HEK293 (cell line): Measurements from ENCODE around the gene FLNA.
"Not testable (repeated sequence)": the region's sequence is repeated elsewhere in the genome, so short reads cannot be mapped to it uniquely, and the experiment has no call there.

Experiments
- CTCF ChIA-PET: fragments of 350-600 bp; formaldehyde crosslinking; extraction: SDS; loops from one replicate; lab custom pipeline; 2021; ENCODE audit warnings: antibody characterized with exemption; lab: Yijun Ruan, JAX
- POLR2A ChIA-PET: fragments of 300-600 bp; formaldehyde crosslinking; extraction: SDS; loops from one replicate; lab custom pipeline; 2020; ENCODE audit warnings: antibody characterized with exemption, inconsistent platforms; lab: Yijun Ruan, JAX
- H3K27ac ChIP-seq: fragments of 200-500 bp; sonication (Bioruptor generic); 2 replicates; pipeline ENCODE4 v1.5.1; 2014; ENCODE audit warnings: low read depth, low read length, control low read depth, inconsistent platforms; ENCODE audit errors: extremely low read depth
- H3K36me3 ChIP-seq, 2 experiments: fragments of 200-500 bp in 1 of 2; sonication (Bioruptor generic) in 1 of 2; 1 replicate in 1 of 2; 2 replicates in 1 of 2; pipeline ENCODE4 v1.5.1; 2014 to 2017; ENCODE audit warnings: inconsistent platforms in 2 of 2, low read length in 2 of 2; ENCODE audit not compliant: control insufficient read depth in 2 of 2, insufficient read depth in 1 of 2
- H3K4me1 ChIP-seq: fragments of 200-500 bp; sonication (Bioruptor generic); 2 replicates; pipeline ENCODE4 v1.5.1; 2014; ENCODE audit warnings: mild to moderate bottlenecking, low read length, inconsistent platforms; ENCODE audit not compliant: control insufficient read depth, insufficient read depth
- H3K4me3 ChIP-seq: 2 replicates; pipeline ENCODE4 v1.5.1; 2011; ENCODE audit warnings: low read depth, mild to moderate bottlenecking, control low read depth, low read length, moderate library complexity
- H3K9me3 ChIP-seq: fragments of 200-500 bp; sonication (Bioruptor generic); 2 replicates; pipeline ENCODE4 v1.5.1; 2014; ENCODE audit warnings: low read depth, low read length, inconsistent platforms; ENCODE audit not compliant: control insufficient read depth, insufficient read depth
- EGR2 ChIP-seq: fragments of 450-650 bp; formaldehyde crosslinking; IDR thresholded peaks from 2 replicates; pipeline ENCODE4 v1.5.1; 2016; ENCODE audit warnings: low read depth, missing biosample characterization, missing genetic modification characterization
- ELK4 ChIP-seq: IDR thresholded peaks from 2 replicates; pipeline ENCODE4 v1.6.1; 2011; ENCODE audit warnings: mild to moderate bottlenecking, low read depth, low read length, borderline replicate concordance
- PRDM10 ChIP-seq: fragments of 450-650 bp; formaldehyde crosslinking; IDR thresholded peaks from 2 replicates; pipeline ENCODE4 v1.5.1; 2016; ENCODE audit warnings: missing biosample characterization, missing genetic modification characterization
- YY2 ChIP-seq: fragments of 450-650 bp; formaldehyde crosslinking; IDR thresholded peaks from 2 replicates; pipeline ENCODE4 v1.5.1; 2016; ENCODE audit warnings: missing biosample characterization, missing genetic modification characterization
- ZBTB26 ChIP-seq: fragments of 450-650 bp; formaldehyde crosslinking; optimal IDR thresholded peaks from 2 replicates; pipeline ENCODE3; 2016; ENCODE audit warnings: missing biosample characterization, mild to moderate bottlenecking, missing genetic modification characterization
- ZNF132 ChIP-seq: fragments of 450-650 bp; formaldehyde crosslinking; IDR thresholded peaks from 2 replicates; pipeline ENCODE4 v1.5.1; 2017; ENCODE audit warnings: missing biosample characterization, missing genetic modification characterization, borderline replicate concordance
- ZNF202 ChIP-seq: fragments of 450-650 bp; formaldehyde crosslinking; IDR thresholded peaks from 2 replicates; pipeline ENCODE4 v1.5.1; 2016; ENCODE audit warnings: missing biosample characterization, missing genetic modification characterization, borderline replicate concordance
- ZNF223 ChIP-seq: fragments of 450-650 bp; formaldehyde crosslinking; IDR thresholded peaks from 2 replicates; pipeline ENCODE4 v1.5.1; 2016; ENCODE audit warnings: missing biosample characterization, missing genetic modification characterization
- ZNF266 ChIP-seq: fragments of 450-650 bp; formaldehyde crosslinking; IDR thresholded peaks from 2 replicates; pipeline ENCODE4 v1.5.1; 2016; ENCODE audit warnings: missing biosample characterization, missing genetic modification characterization, low read depth
- ZNF341 ChIP-seq: fragments of 450-650 bp; formaldehyde crosslinking; IDR thresholded peaks from 2 replicates; pipeline ENCODE4; 2016; ENCODE audit warnings: low read depth, missing biosample characterization, missing genetic modification characterization
- ZNF623 ChIP-seq: fragments of 450-650 bp; formaldehyde crosslinking; IDR thresholded peaks from 2 replicates; pipeline ENCODE4 v1.5.1; 2016; ENCODE audit warnings: missing biosample characterization, missing genetic modification characterization

FLNA gene

GRCh38 chrX:154348114-154348531, 26.3 kb downstream of the FLNA start (continued):
- TF ChIP-seq ZNF132 (tag by site-specific recombination) (no peak), ZNF202 (tag by site-specific recombination) (no peak), ZNF266 (tag by site-specific recombination) (no peak), ZNF223 (tag by site-specific recombination) (no peak), PRDM10 (tag by site-specific recombination) (peak; percentile 49; the same call in 1 of the 2 replicates), YY2 (tag by site-specific recombination) (no peak), ZNF623 (tag by site-specific recombination) (no peak), ZBTB26 (no peak), ZNF341 (tag by site-specific recombination) (no peak)

- H3K4me1 ChIP-seq, H3K4me3 ChIP-seq, H3K27ac ChIP-seq, H3K36me3 ChIP-seq, H3K9me3 ChIP-seq, CTCF ChIA-PET, POLR2A ChIA-PET: not testable (repeated sequence)
Measured at GRCh38 chrX:154343620-154344019, 30.8 kb downstream of the FLNA start.

GRCh38 chrX:154343063-154343462, 31.4 kb downstream of the FLNA start:
- CTCF ChIA-PET, H3K4me3 ChIP-seq, H3K36me3 ChIP-seq, H3K27ac ChIP-seq, POLR2A ChIA-PET, H3K9me3 ChIP-seq, H3K4me1 ChIP-seq: not testable (repeated sequence)

GRCh38 chrX:154341399-154342298, 32.8 kb downstream of the FLNA start:
- H3K27ac ChIP-seq, H3K4me3 ChIP-seq, CTCF ChIA-PET, H3K36me3 ChIP-seq, H3K4me1 ChIP-seq, POLR2A ChIA-PET, H3K9me3 ChIP-seq: not testable (repeated sequence)

- ChIA-PET CTCF (interaction anchor here (0.9 to 1.6 kb wide), 2 partner anchors 39 to 201 kb away, joined by 3 to 4 read pairs; no protein-coding TSS in a partner anchor), POLR2A (no interaction called here)
Measured at GRCh38 chrX:154334496-154334895, 39.9 kb downstream of the FLNA start.

More at GRCh38 chrX:154334496-154334895, 39.9 kb downstream of the FLNA start:
- no peak overlapping the region for H3K27ac ChIP-seq
- no peaks in the 10 kb centered on the region for H3K36me3 ChIP-seq
- TF ChIP-seq ELK4 (no peak), EGR2 (tag by site-specific recombination) (0 out of 2 replicates have a peak, but pooled peaks have one; percentile 12)
- TF ChIP-seq, all 188 proteins: peak for 1
- no peaks in the 10 kb centered on the region for H3K4me1 ChIP-seq
- no peak overlapping the region for H3K4me3 ChIP-seq
- no peaks in the 10 kb centered on the region for H3K9me3 ChIP-seq
